ENCODE results near the gene PNRC1.
"Not testable (repeated sequence)": the region's sequence is repeated elsewhere in the genome, so short reads cannot be mapped to it uniquely, and the experiment has no call there.

PNRC1 gene

DNA sequence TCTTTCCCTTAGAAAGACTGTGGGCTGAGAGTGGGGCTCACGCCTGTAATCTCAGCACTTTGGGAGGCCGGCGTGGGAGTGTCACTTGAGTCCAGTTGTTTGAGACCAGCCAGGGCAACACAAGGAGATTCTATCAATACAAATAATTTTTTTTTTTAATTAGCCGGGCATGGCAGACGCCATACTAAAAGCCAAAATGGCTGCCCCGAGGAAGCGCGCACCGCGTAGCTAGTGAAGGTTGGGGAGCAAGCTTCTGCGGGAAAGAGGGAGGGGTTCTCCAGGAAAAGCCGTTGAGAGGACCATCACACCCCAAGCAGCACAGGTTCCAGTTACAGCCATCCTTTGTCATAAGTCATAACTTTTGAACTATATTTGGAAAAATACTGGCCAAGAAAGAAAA is 21.3 kb upstream of the PNRC1 start:
- Histone ChIP-seq H3K79me2 (ENCODE audit: low read length) (no peaks in the 10 kb centered on the region), H3K9me2 (replicated peaks; ENCODE audit: insufficient read depth, low read length) (no peaks in the 10 kb centered on the region)
- TF ChIP-seq EZH2phosphoT487 (IDR thresholded peaks at IDR 0.05; ENCODE audit: low read length), result no peak
- no peak for TF ChIP-seq EZH2 (optimal IDR thresholded peaks at IDR 0.05; ENCODE audit: low read depth, low read length)
- TF ChIP-seq, protein P1, sequence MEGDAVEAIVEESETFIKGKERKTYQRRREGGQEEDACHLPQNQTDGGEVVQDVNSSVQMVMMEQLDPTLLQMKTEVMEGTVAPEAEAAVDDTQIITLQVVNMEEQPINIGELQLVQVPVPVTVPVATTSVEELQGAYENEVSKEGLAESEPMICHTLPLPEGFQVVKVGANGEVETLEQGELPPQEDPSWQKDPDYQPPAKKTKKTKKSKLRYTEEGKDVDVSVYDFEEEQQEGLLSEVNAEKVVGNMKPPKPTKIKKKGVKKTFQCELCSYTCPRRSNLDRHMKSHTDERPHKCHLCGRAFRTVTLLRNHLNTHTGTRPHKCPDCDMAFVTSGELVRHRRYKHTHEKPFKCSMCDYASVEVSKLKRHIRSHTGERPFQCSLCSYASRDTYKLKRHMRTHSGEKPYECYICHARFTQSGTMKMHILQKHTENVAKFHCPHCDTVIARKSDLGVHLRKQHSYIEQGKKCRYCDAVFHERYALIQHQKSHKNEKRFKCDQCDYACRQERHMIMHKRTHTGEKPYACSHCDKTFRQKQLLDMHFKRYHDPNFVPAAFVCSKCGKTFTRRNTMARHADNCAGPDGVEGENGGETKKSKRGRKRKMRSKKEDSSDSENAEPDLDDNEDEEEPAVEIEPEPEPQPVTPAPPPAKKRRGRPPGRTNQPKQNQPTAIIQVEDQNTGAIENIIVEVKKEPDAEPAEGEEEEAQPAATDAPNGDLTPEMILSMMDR (IDR thresholded peaks at IDR 0.05; ENCODE audit: low read length), result no peak

DNA sequence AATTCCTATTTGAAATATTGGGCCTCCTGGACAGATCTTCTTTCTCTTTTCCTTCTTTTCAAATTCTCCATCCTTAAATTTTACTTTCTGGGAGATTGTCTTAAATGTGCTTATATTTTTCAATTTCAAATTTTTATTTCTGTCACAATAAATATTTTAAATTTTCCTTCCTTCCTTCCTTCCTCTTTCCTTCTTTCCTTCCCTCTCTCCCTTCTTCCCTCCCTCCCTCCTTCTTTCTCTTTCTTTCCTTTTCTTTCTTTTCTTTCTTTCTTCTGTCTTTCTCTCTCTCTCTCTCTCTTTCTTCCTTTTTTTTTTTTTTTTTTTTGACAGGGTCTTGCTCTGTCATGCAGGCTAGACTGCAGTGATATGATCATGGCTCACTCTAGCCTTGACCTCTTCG is 16.7 kb upstream of the PNRC1 start:
- no peaks in the 10 kb centered on the region for H3K4me1 ChIP-seq (ENCODE audit: low read length)
- no peak overlapping the region for H3K27ac ChIP-seq (ENCODE audit: low read length)
- H2AFZ ChIP-seq (ENCODE audit: low read length), result no peak overlapping the region
- no peaks in the 10 kb centered on the region for H3K27me3 ChIP-seq (replicated peaks; ENCODE audit: insufficient read depth, low read length)
- H3K4me2 ChIP-seq (ENCODE audit: low read depth, low read length), result no peak overlapping the region
- no peaks in the 10 kb centered on the region for H3K79me2 ChIP-seq (ENCODE audit: low read length)
- no peaks in the 10 kb centered on the region for H3K9me2 ChIP-seq (replicated peaks; ENCODE audit: insufficient read depth, low read length)
- no peak overlapping the region for H3K9ac ChIP-seq (ENCODE audit: low read length)
- no peak for DNase-seq
- H4K20me1 ChIP-seq (ENCODE audit: insufficient read depth, low read length), result no peaks in the 10 kb centered on the region
- TF ChIP-seq, protein P1 (IDR thresholded peaks at IDR 0.05; ENCODE audit: low read length), result no peak
- no peak for TF ChIP-seq EZH2 (optimal IDR thresholded peaks at IDR 0.05; ENCODE audit: low read depth, low read length)
- no peak for TF ChIP-seq EZH2phosphoT487 (IDR thresholded peaks at IDR 0.05; ENCODE audit: low read length)
- H3F3A ChIP-seq (ENCODE audit: insufficient read depth, low read length), result no peaks in the 10 kb centered on the region
- no peaks in the 10 kb centered on the region for H3K36me3 ChIP-seq (replicated peaks; ENCODE audit: insufficient read depth, low read length)
- H3K4me3 ChIP-seq (ENCODE audit: low read length), result no peak overlapping the region
- H3K9me3 ChIP-seq (replicated peaks; ENCODE audit: insufficient read depth, low read length), result no peaks in the 10 kb centered on the region

More for the DNA sequence above, 21.3 kb upstream of the PNRC1 start:
- Histone ChIP-seq H3K9ac (ENCODE audit: low read length) (no peak overlapping the region), H3K4me3 (ENCODE audit: low read length) (no peak overlapping the region), H3K9me3 (replicated peaks; ENCODE audit: insufficient read depth, low read length) (no peaks in the 10 kb centered on the region), H2AFZ (ENCODE audit: low read length) (no peak overlapping the region), H3F3A (ENCODE audit: insufficient read depth, low read length) (no peaks in the 10 kb centered on the region), H3K27me3 (replicated peaks; ENCODE audit: insufficient read depth, low read length) (no peaks in the 10 kb centered on the region), H3K4me1 (ENCODE audit: low read length) (no peaks in the 10 kb centered on the region), H3K27ac (ENCODE audit: low read length) (no peak overlapping the region), H3K4me2 (ENCODE audit: low read depth, low read length) (no peak overlapping the region), H3K36me3 (replicated peaks; ENCODE audit: insufficient read depth, low read length) (no peaks in the 10 kb centered on the region), H4K20me1 (ENCODE audit: insufficient read depth, low read length) (no peaks in the 10 kb centered on the region)
- DNase-seq, result no peak

DNA sequence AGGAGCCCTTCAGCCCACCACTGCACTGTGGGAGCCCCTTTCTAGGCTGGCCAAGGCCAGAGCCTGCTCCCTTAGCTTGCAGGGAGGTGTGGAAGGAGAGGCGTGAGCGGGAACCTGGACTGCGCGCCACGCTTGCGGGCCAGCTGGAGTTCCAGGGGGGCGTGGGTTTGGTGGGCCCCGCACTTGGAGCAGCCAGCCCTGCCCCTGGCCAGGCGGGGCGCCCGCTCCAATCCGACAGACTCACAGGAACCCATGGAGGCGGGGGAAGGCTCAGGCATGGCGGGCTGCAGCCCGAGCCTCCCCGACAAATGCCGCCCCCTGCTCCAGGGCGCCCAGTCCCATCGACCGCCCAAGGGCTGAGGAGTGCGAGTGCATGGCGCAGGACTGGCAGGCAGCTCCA is 15.6 kb upstream of the PNRC1 start:
- H3K9ac ChIP-seq (ENCODE audit: low read length), result not testable (repeated sequence)

DNA sequence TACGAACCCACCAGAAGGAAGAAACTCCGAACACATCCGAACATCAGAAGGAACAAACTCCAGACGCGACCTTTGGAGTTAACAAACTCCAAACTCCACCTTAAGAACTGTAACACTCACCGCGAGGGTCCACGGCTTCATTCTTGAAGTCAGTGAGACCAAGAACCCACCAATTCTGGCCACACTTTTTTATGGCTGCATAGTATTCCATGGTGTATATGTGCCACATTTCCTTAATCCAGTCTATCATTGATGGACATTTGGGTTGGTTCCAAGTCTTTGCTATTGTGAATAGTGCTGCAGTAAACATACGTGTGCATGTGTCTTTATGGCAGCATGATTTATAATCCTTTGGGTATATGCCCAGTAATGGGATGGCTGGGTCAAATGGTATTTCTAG is 14.4 kb upstream of the PNRC1 start:
- H2AFZ ChIP-seq (ENCODE audit: low read length); H3K9me3 ChIP-seq (replicated peaks; ENCODE audit: insufficient read depth, low read length); H3K36me3 ChIP-seq (replicated peaks; ENCODE audit: insufficient read depth, low read length); H3K9ac ChIP-seq (ENCODE audit: low read length); H4K20me1 ChIP-seq (ENCODE audit: insufficient read depth, low read length); H3K79me2 ChIP-seq (ENCODE audit: low read length); DNase-seq; H3F3A ChIP-seq (ENCODE audit: insufficient read depth, low read length); H3K27me3 ChIP-seq (replicated peaks; ENCODE audit: insufficient read depth, low read length); H3K9me2 ChIP-seq (replicated peaks; ENCODE audit: insufficient read depth, low read length); H3K27ac ChIP-seq (ENCODE audit: low read length); H3K4me3 ChIP-seq (ENCODE audit: low read length); H3K4me1 ChIP-seq (ENCODE audit: low read length); H3K4me2 ChIP-seq (ENCODE audit: low read depth, low read length): not testable (repeated sequence)

More for the DNA sequence above, 15.6 kb upstream of the PNRC1 start:
- H3F3A ChIP-seq (ENCODE audit: insufficient read depth, low read length); H3K27ac ChIP-seq (ENCODE audit: low read length); H3K36me3 ChIP-seq (replicated peaks; ENCODE audit: insufficient read depth, low read length); H2AFZ ChIP-seq (ENCODE audit: low read length); H3K27me3 ChIP-seq (replicated peaks; ENCODE audit: insufficient read depth, low read length); H3K79me2 ChIP-seq (ENCODE audit: low read length); H3K4me2 ChIP-seq (ENCODE audit: low read depth, low read length); H3K4me3 ChIP-seq (ENCODE audit: low read length); DNase-seq; H3K4me1 ChIP-seq (ENCODE audit: low read length); H3K9me2 ChIP-seq (replicated peaks; ENCODE audit: insufficient read depth, low read length); H4K20me1 ChIP-seq (ENCODE audit: insufficient read depth, low read length); H3K9me3 ChIP-seq (replicated peaks; ENCODE audit: insufficient read depth, low read length): not testable (repeated sequence)
